ENCODE measurements around the gene ZNF311.

- TF ChIP-seq, protein P1, sequence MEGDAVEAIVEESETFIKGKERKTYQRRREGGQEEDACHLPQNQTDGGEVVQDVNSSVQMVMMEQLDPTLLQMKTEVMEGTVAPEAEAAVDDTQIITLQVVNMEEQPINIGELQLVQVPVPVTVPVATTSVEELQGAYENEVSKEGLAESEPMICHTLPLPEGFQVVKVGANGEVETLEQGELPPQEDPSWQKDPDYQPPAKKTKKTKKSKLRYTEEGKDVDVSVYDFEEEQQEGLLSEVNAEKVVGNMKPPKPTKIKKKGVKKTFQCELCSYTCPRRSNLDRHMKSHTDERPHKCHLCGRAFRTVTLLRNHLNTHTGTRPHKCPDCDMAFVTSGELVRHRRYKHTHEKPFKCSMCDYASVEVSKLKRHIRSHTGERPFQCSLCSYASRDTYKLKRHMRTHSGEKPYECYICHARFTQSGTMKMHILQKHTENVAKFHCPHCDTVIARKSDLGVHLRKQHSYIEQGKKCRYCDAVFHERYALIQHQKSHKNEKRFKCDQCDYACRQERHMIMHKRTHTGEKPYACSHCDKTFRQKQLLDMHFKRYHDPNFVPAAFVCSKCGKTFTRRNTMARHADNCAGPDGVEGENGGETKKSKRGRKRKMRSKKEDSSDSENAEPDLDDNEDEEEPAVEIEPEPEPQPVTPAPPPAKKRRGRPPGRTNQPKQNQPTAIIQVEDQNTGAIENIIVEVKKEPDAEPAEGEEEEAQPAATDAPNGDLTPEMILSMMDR (IDR thresholded peaks at IDR 0.05; ENCODE audit: low read length): no peak
- TF ChIP-seq EZH2 (optimal IDR thresholded peaks at IDR 0.05; ENCODE audit: low read depth, low read length) (no peak), EZH2phosphoT487 (IDR thresholded peaks at IDR 0.05; ENCODE audit: low read length) (no peak)
Observed at GRCh38 chr6:28953585-28954258, 51.4 kb downstream of the ZNF311 start.
